LNCaP clone FGC (cell line): ENCODE results near the gene TESMIN.

ENCODE experiments used
- DNase-seq: peaks from one replicate; pipeline ENCODE4 v3.0.0-alpha.2; 2011; ENCODE audit warnings: low read depth
- H3K4me3 ChIP-seq: 2 replicates; pipeline ENCODE4 v1.5.1; 2011; ENCODE audit warnings: mild to moderate bottlenecking, low read depth, low read length, control low read depth
- CTCF ChIP-seq: IDR thresholded peaks from 2 replicates; pipeline ENCODE4 v1.5.1; 2012; ENCODE audit warnings: mild to moderate bottlenecking; ENCODE audit not compliant: control insufficient read depth, insufficient read depth; ENCODE audit errors: extremely low read depth

The TESMIN gene

GRCh38 chr11:68673306-68673945 is 77.9 kb downstream of the TESMIN start:
- no peak overlapping the region for H3K4me3 ChIP-seq
- DNase-seq = no peak
- no peak for TF ChIP-seq CTCF

- DNase-seq = no peak
- H3K4me3 ChIP-seq = no peak overlapping the region
- TF ChIP-seq CTCF = no peak
These were observed 80.9 kb downstream of the TESMIN start for GRCh38 chr11:68670208-68670992.

GRCh38 chr11:68669301-68670090 is 81.8 kb downstream of the TESMIN start:
- TF ChIP-seq CTCF = no peak
- DNase-seq = no peak
- H3K4me3 ChIP-seq = no peak overlapping the region

GRCh38 chr11:68667511-68668500 is 83.5 kb downstream of the TESMIN start:
- no peak for DNase-seq
- TF ChIP-seq CTCF = no peak
- no peak overlapping the region for H3K4me3 ChIP-seq

GRCh38 chr11:68666849-68667248 is 84.5 kb downstream of the TESMIN start:
- TF ChIP-seq CTCF = no peak
- no peak for DNase-seq

GRCh38 chr11:68665436-68665835 is 85.9 kb downstream of the TESMIN start:
- H3K4me3 ChIP-seq = no peak overlapping the region
- TF ChIP-seq CTCF = no peak
- DNase-seq = no peak

More at GRCh38 chr11:68666849-68667248, 84.5 kb downstream of the TESMIN start:
- no peak overlapping the region for H3K4me3 ChIP-seq
